ENCODE measurements around the gene CTNNB1. TPM values are rescaled to one million over a fixed set of nuclear protein-coding genes. Genes with fewer than 3 reads are reported as not detected.

Gene CTNNB1
- total RNA-seq, 1 experiment from 2014 or later, result 134 TPM

- CTCF ChIA-PET, result no interaction called here
Measured at GRCh38 chr3:41241161-41241560, 41.9 kb downstream of the CTNNB1 start.

DNA sequence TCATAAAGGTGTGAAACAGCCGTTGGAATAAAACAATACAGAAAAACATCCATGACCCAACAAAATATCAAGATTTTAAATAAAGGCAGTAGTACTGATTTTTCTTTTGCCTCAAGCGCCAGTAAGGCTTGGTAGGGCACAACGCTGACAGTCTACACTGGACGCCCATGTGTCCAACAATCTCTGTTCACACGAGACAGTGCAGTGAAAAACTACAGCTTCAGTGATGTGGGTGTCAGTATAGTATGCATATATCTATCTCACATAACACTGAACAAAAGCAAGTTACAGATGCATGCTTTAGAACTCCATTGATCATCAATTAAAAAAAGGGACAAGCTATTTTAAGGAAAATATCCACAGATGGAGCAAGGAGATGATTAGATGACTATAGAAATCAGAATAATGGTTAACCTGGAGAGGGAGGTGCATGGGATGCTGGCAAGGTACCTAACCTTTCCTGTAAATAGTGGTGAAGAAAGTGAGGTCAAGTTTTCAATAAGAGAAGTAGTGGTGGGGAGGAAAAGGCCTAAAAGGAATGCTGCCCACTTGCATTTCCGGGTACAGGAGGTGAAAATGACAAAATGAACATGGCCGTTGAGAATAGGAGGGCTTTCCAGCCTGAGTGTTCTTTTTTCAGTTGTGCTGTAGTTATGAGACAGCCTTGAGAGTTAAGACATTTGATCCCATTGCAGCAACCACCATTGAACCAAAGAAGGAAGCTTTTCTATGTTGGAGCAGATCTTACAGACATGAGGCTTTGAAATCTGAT lies 42.7 kb downstream of the CTNNB1 start:
- H3K27me3 ChIP-seq (replicated peaks; ENCODE audit: insufficient read depth, low read depth, low read length, poor library complexity), result no peaks in the 10 kb centered on the region
- no peak for TF ChIP-seq CTCF (conservative IDR thresholded peaks at IDR 0.05; ENCODE audit: low read depth, low read length)
- TF ChIP-seq EZH2 (IDR thresholded peaks at IDR 0.05; ENCODE audit: borderline replicate concordance, low read depth, low read length, poor library complexity, severe bottlenecking), result no peak
- ChIA-PET CTCF (no interaction called here), POLR2A (ENCODE audit: low non-redundant PET) (no interaction called here)
- peaks cover 28% of the 10 kb centered on the region for H3K36me3 ChIP-seq (ENCODE audit: insufficient read depth, low read length, poor library complexity, severe bottlenecking)
- H3K4me1 ChIP-seq (ENCODE audit: insufficient read depth, low read length, poor library complexity, severe bottlenecking), result no peaks in the 10 kb centered on the region
- intact Hi-C loops (cut with micrococcal nuclease; ENCODE audit: unreplicated experiment), result no loop called here
- BruUV-seq (replicated peaks), result no TSS peak
- no peak for DNase-seq (ENCODE audit: low spot score)
- H3K27ac ChIP-seq (ENCODE audit: low read depth, low read length, poor library complexity, severe bottlenecking), result no peak overlapping the region
- H3K4me3 ChIP-seq (ENCODE audit: low read depth, low read length, poor library complexity, severe bottlenecking), result no peak overlapping the region
- no peaks in the 10 kb centered on the region for H3K9me3 ChIP-seq (ENCODE audit: low read depth, low read length, poor library complexity, severe bottlenecking)

More at GRCh38 chr3:41241161-41241560, 41.9 kb downstream of the CTNNB1 start:
- no TSS peak for BruUV-seq (replicated peaks)
- no peak for DNase-seq (ENCODE audit: low spot score)
- no peaks in the 10 kb centered on the region for H3K4me1 ChIP-seq (ENCODE audit: insufficient read depth, low read length, poor library complexity, severe bottlenecking)
- no peak overlapping the region for H3K4me3 ChIP-seq (ENCODE audit: low read depth, low read length, poor library complexity, severe bottlenecking)
- H3K9me3 ChIP-seq (ENCODE audit: low read depth, low read length, poor library complexity, severe bottlenecking), result no peaks in the 10 kb centered on the region
- peaks cover 36% of the 10 kb centered on the region for H3K36me3 ChIP-seq (ENCODE audit: insufficient read depth, low read length, poor library complexity, severe bottlenecking)
- POLR2A ChIA-PET (ENCODE audit: low non-redundant PET), result no interaction called here
- intact Hi-C loops (cut with micrococcal nuclease; ENCODE audit: unreplicated experiment), result no loop called here
- TF ChIP-seq CTCF (conservative IDR thresholded peaks at IDR 0.05; ENCODE audit: low read depth, low read length), result no peak
- TF ChIP-seq EZH2 (IDR thresholded peaks at IDR 0.05; ENCODE audit: borderline replicate concordance, low read depth, low read length, poor library complexity, severe bottlenecking), result no peak
- no peak overlapping the region for H3K27ac ChIP-seq (ENCODE audit: low read depth, low read length, poor library complexity, severe bottlenecking)
- no peaks in the 10 kb centered on the region for H3K27me3 ChIP-seq (replicated peaks; ENCODE audit: insufficient read depth, low read depth, low read length, poor library complexity)

GRCh38 chr3:41243183-41243582 lies 43.9 kb downstream of the CTNNB1 start:
- intact Hi-C loops (cut with micrococcal nuclease; ENCODE audit: unreplicated experiment), result no loop called here
- ChIA-PET POLR2A (ENCODE audit: low non-redundant PET) (no interaction called here), CTCF (no interaction called here)
- H3K36me3 ChIP-seq (ENCODE audit: insufficient read depth, low read length, poor library complexity, severe bottlenecking), result peaks cover 19% of the 10 kb centered on the region
- no peaks in the 10 kb centered on the region for H3K27me3 ChIP-seq (replicated peaks; ENCODE audit: insufficient read depth, low read depth, low read length, poor library complexity)
- no peak for TF ChIP-seq EZH2 (IDR thresholded peaks at IDR 0.05; ENCODE audit: borderline replicate concordance, low read depth, low read length, poor library complexity, severe bottlenecking)
- no peak for TF ChIP-seq CTCF (conservative IDR thresholded peaks at IDR 0.05; ENCODE audit: low read depth, low read length)
- H3K9me3 ChIP-seq (ENCODE audit: low read depth, low read length, poor library complexity, severe bottlenecking), result no peaks in the 10 kb centered on the region
- DNase-seq (ENCODE audit: low spot score), result no peak
- no TSS peak for BruUV-seq (replicated peaks)
- no peak overlapping the region for H3K27ac ChIP-seq (ENCODE audit: low read depth, low read length, poor library complexity, severe bottlenecking)
- H3K4me1 ChIP-seq (ENCODE audit: insufficient read depth, low read length, poor library complexity, severe bottlenecking), result no peaks in the 10 kb centered on the region
- no peak overlapping the region for H3K4me3 ChIP-seq (ENCODE audit: low read depth, low read length, poor library complexity, severe bottlenecking)
